K562 (cell line): ENCODE results near the gene CMBL. TPM values are rescaled to one million over a fixed set of nuclear protein-coding genes. Genes with fewer than 3 reads are reported as not detected.

Experiments
- CHD4 ChIP-seq: fragments of 200-600 bp; sonication (generic); IDR thresholded peaks from 3 replicates; pipeline ENCODE4 v1.6.1; 2012; ENCODE audit warnings: low read depth, mild to moderate bottlenecking, mixed read lengths, low read length, inconsistent platforms; ENCODE audit not compliant: insufficient read depth, insufficient replicate concordance, poor library complexity, severe bottlenecking
- DMBX1 ChIP-seq: fragments of 250-450 bp; sonication (Bioruptor Pico); IDR thresholded peaks from 2 replicates; pipeline ENCODE4 v1.8.0; 2022; ENCODE audit warnings: inconsistent platforms, mild to moderate bottlenecking, moderate library complexity, borderline replicate concordance
- EP400 ChIP-seq: fragments of 450-650 bp; IDR thresholded peaks from 2 replicates; pipeline ENCODE4 v1.6.1; 2017; ENCODE audit warnings: antibody characterized with exemption, mild to moderate bottlenecking, moderate library complexity
- FOXK2 ChIP-seq, 2 experiments: fragments of 450-650 bp; IDR thresholded peaks in 1 of 2; conservative IDR thresholded peaks in 1 of 2; 2 replicates each; pipeline ENCODE4 v1.6.1; 2016; ENCODE audit warnings: low read depth in 2 of 2, mild to moderate bottlenecking in 1 of 2
- MTA1 ChIP-seq: fragments of 450-650 bp; IDR thresholded peaks from 2 replicates; pipeline ENCODE4 v1.6.1; 2017; ENCODE audit warnings: borderline replicate concordance
- SREBF1 ChIP-seq: fragments of 150-350 bp; IDR thresholded peaks from 2 replicates; pipeline ENCODE4 v1.6.1; 2014; ENCODE audit warnings: antibody characterized with exemption, low read depth, low read length, borderline replicate concordance
- ZNF431 ChIP-seq: sonication (generic); formaldehyde crosslinking; IDR thresholded peaks from 2 replicates; pipeline ENCODE4 v1.8.0; 2022; ENCODE audit warnings: mild to moderate bottlenecking, missing genetic modification reagents
- polyA plus RNA-seq, 8 experiments: library from polyadenylated mRNA; depleted of rRNA in 4 of 8; stranded (reverse) in 5 of 8; unstranded in 3 of 8; fragments of >200 nt; fragmentation: Nextera tagmentation in 2 of 8; fragmentation: Illumina TruSeq in 1 of 8; extraction: Ambion mirVana in 2 of 8; extraction: Trizol in 1 of 8; gene quantifications; 2 replicates each; pipeline versions ENCODE4 v1.2.1 to v1.2.3, GENCODE V29; 2011 to 2014; ENCODE audit warnings: inconsistent platforms in 1 of 8, missing spikeins in 1 of 8
- total RNA-seq, 7 experiments: library from RNA; depleted of rRNA in 6 of 7; stranded (reverse); fragments of >200 nt in 6 of 7; fragmentation: Illumina TruSeq in 2 of 7; extraction: Trizol in 2 of 7; gene quantifications; 2 replicates each; pipeline versions ENCODE4 v1.2.1 to v1.2.3, GENCODE V29; 2011 to 2021; ENCODE audit warnings: low replicate concordance in 1 of 7
- TF ChIP-seq, protein P1 (sequence below), 2 experiments: fragments of 450-650 bp in 1 of 2; sonication (generic) in 1 of 2; formaldehyde crosslinking in 1 of 2; IDR thresholded peaks in 1 of 2; conservative IDR thresholded peaks in 1 of 2; 2 replicates each; pipeline versions ENCODE4 v1.6.1 to v1.8.1; 2016 to 2023; ENCODE audit warnings: mild to moderate bottlenecking in 2 of 2, moderate library complexity in 2 of 2, inconsistent platforms in 1 of 2, missing genetic modification reagents in 1 of 2
- TF ChIP-seq, protein P2 (sequence below): fragments of 450-650 bp; formaldehyde crosslinking; conservative IDR thresholded peaks from 2 replicates; pipeline ENCODE4 v1.4.0; 2022; ENCODE audit warnings: mild to moderate bottlenecking, missing genetic modification characterization
- TF ChIP-seq, protein P3 (sequence below): fragments of 450-650 bp; IDR thresholded peaks from 2 replicates; pipeline ENCODE4 v1.6.1; 2016; ENCODE audit warnings: borderline replicate concordance
- TF ChIP-seq, protein P4 (sequence below): fragments of 450-650 bp; IDR thresholded peaks from 2 replicates; pipeline ENCODE4 v1.6.1; 2017; ENCODE audit warnings: antibody characterized with exemption, mild to moderate bottlenecking
- TF ChIP-seq, protein P5 (sequence below): fragments of 250-450 bp; sonication (Bioruptor Pico); IDR thresholded peaks from 2 replicates; pipeline ENCODE4 v1.4.0; 2020; ENCODE audit warnings: mild to moderate bottlenecking, moderate library complexity, borderline replicate concordance

Gene CMBL
- total and polyA plus RNA-seq, 9 of the 15 experiments (the other 6 are each of a cell fraction or from before 2014, with no cell fraction given) = 22.6 to 192 (median 71.1) TPM

DNA sequence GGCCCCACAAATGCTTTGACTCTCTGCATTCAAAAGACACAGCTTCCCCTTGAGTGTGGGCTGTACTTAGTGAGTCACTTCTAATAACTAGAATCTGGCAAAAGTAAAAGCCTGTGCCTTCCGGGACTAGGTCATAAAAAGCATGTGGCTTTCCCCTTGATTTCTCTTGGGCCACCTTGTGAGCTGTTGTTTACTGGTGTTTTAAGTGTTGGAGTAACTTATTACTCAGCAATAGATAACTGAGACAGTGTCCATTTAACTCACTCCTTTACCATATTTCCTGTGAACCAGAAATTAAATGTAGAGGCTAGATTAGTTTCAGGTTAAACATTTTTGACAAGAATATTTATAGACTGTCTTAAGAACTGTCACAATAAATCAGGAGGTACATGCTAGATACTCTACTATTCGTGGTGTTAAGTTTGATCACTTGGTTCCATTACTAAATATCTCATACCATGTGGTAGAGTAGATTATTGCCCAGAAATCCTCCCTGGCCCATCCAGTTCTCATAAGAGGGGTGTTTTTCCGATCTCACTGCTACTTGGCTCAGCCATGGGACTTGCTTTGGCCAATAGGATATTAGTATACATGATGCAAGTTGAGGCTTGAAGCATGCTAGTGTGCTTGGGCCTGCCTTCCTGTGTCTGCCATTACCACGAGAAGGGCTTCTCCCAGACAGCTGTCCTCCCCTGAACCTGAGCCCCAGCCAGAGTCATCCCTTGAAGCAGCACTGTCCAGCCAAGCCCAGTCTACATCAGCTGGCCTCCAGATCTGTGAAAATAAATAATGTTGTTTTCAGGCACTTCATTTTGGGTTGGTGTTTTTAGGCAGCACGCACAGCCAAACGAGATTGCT lies 10.4 kb upstream of the CMBL start (continued):
- TF ChIP-seq, protein P1, sequence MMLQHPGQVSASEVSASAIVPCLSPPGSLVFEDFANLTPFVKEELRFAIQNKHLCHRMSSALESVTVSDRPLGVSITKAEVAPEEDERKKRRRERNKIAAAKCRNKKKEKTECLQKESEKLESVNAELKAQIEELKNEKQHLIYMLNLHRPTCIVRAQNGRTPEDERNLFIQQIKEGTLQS (IDR thresholded peaks at IDR 0.05) = peak; percentile 67
- TF ChIP-seq, protein P1 (CRISPR knock-in tag; conservative IDR thresholded peaks at IDR 0.05) = no peak
- TF ChIP-seq DMBX1 (peak; percentile 87), CHD4 (no peak), EP400 (peak; percentile 62), MTA1 (no peak), ZNF431 (CRISPR knock-in tag) (no peak), SREBF1 (no peak), FOXK2 (conservative IDR thresholded peaks at IDR 0.05 in 1 of 2, IDR thresholded peaks at IDR 0.05 in 1 of 2; ENCODE audit: low read depth in 2 of 2) (peak; percentile 67 to 77)
- TF ChIP-seq, protein P2, sequence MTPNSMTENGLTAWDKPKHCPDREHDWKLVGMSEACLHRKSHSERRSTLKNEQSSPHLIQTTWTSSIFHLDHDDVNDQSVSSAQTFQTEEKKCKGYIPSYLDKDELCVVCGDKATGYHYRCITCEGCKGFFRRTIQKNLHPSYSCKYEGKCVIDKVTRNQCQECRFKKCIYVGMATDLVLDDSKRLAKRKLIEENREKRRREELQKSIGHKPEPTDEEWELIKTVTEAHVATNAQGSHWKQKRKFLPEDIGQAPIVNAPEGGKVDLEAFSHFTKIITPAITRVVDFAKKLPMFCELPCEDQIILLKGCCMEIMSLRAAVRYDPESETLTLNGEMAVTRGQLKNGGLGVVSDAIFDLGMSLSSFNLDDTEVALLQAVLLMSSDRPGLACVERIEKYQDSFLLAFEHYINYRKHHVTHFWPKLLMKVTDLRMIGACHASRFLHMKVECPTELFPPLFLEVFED = no peak
- TF ChIP-seq, protein P3, sequence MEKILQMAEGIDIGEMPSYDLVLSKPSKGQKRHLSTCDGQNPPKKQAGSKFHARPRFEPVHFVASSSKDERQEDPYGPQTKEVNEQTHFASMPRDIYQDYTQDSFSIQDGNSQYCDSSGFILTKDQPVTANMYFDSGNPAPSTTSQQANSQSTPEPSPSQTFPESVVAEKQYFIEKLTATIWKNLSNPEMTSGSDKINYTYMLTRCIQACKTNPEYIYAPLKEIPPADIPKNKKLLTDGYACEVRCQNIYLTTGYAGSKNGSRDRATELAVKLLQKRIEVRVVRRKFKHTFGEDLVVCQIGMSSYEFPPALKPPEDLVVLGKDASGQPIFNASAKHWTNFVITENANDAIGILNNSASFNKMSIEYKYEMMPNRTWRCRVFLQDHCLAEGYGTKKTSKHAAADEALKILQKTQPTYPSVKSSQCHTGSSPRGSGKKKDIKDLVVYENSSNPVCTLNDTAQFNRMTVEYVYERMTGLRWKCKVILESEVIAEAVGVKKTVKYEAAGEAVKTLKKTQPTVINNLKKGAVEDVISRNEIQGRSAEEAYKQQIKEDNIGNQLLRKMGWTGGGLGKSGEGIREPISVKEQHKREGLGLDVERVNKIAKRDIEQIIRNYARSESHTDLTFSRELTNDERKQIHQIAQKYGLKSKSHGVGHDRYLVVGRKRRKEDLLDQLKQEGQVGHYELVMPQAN = no peak
- TF ChIP-seq, protein P4, sequence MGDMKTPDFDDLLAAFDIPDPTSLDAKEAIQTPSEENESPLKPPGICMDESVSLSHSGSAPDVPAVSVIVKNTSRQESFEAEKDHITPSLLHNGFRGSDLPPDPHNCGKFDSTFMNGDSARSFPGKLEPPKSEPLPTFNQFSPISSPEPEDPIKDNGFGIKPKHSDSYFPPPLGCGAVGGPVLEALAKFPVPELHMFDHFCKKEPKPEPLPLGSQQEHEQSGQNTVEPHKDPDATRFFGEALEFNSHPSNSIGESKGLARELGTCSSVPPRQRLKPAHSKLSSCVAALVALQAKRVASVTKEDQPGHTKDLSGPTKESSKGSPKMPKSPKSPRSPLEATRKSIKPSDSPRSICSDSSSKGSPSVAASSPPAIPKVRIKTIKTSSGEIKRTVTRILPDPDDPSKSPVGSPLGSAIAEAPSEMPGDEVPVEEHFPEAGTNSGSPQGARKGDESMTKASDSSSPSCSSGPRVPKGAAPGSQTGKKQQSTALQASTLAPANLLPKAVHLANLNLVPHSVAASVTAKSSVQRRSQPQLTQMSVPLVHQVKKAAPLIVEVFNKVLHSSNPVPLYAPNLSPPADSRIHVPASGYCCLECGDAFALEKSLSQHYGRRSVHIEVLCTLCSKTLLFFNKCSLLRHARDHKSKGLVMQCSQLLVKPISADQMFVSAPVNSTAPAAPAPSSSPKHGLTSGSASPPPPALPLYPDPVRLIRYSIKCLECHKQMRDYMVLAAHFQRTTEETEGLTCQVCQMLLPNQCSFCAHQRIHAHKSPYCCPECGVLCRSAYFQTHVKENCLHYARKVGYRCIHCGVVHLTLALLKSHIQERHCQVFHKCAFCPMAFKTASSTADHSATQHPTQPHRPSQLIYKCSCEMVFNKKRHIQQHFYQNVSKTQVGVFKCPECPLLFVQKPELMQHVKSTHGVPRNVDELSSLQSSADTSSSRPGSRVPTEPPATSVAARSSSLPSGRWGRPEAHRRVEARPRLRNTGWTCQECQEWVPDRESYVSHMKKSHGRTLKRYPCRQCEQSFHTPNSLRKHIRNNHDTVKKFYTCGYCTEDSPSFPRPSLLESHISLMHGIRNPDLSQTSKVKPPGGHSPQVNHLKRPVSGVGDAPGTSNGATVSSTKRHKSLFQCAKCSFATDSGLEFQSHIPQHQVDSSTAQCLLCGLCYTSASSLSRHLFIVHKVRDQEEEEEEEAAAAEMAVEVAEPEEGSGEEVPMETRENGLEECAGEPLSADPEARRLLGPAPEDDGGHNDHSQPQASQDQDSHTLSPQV = peak; percentile 94
- TF ChIP-seq, protein P5, sequence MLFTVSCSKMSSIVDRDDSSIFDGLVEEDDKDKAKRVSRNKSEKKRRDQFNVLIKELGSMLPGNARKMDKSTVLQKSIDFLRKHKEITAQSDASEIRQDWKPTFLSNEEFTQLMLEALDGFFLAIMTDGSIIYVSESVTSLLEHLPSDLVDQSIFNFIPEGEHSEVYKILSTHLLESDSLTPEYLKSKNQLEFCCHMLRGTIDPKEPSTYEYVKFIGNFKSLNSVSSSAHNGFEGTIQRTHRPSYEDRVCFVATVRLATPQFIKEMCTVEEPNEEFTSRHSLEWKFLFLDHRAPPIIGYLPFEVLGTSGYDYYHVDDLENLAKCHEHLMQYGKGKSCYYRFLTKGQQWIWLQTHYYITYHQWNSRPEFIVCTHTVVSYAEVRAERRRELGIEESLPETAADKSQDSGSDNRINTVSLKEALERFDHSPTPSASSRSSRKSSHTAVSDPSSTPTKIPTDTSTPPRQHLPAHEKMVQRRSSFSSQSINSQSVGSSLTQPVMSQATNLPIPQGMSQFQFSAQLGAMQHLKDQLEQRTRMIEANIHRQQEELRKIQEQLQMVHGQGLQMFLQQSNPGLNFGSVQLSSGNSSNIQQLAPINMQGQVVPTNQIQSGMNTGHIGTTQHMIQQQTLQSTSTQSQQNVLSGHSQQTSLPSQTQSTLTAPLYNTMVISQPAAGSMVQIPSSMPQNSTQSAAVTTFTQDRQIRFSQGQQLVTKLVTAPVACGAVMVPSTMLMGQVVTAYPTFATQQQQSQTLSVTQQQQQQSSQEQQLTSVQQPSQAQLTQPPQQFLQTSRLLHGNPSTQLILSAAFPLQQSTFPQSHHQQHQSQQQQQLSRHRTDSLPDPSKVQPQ (CRISPR knock-in tag) = no peak
